BE2C (cell line): ENCODE results near the gene COLEC11.

Experiments used
- DNase-seq: peaks from one replicate; pipeline ENCODE4 v3.0.0-alpha.2; 2020
- H3K27me3 ChIP-seq: fragments of 250-450 bp; sonication (Bioruptor Pico); 2 replicates; pipeline ENCODE4 v1.5.1; 2020; ENCODE audit warnings: mild to moderate bottlenecking
- H3K36me3 ChIP-seq: fragments of 250-450 bp; sonication (Bioruptor Pico); 2 replicates; pipeline ENCODE4 v1.5.1; 2020; ENCODE audit warnings: mild to moderate bottlenecking
- H3K4me1 ChIP-seq: fragments of 250-450 bp; sonication (Bioruptor Pico); 2 replicates; pipeline ENCODE4 v1.5.1; 2020
- H3K4me3 ChIP-seq: 2 replicates; pipeline ENCODE4 v1.5.1; 2011; ENCODE audit warnings: low read depth, low read length
- H3K9me3 ChIP-seq: fragments of 250-450 bp; sonication (Bioruptor Pico); 2 replicates; pipeline ENCODE4 v1.5.1; 2020
- CTCF ChIP-seq: IDR thresholded peaks from 2 replicates; pipeline ENCODE4 v1.5.1; 2012; ENCODE audit warnings: mild to moderate bottlenecking, low read depth, low read length

Gene COLEC11

GRCh38 chr2:3601561-3602271 lies 6.8 kb downstream of the COLEC11 start:
- TF ChIP-seq CTCF: no peak
- peaks cover 29% of the 10 kb centered on the region for H3K4me1 ChIP-seq
- H3K9me3 ChIP-seq: no peaks in the 10 kb centered on the region
- H3K36me3 ChIP-seq: peaks cover 15% of the 10 kb centered on the region
- no peak overlapping the region for H3K4me3 ChIP-seq
- DNase-seq: no peak
- H3K27me3 ChIP-seq: no peaks in the 10 kb centered on the region

GRCh38 chr2:3602553-3603339 lies 7.8 kb downstream of the COLEC11 start:
- Histone ChIP-seq H3K4me3 (no peak overlapping the region), H3K27me3 (no peaks in the 10 kb centered on the region)
- no peak for TF ChIP-seq CTCF

GRCh38 chr2:3603536-3604206 lies 8.8 kb downstream of the COLEC11 start:
- no peak for TF ChIP-seq CTCF
- Histone ChIP-seq H3K9me3 (no peaks in the 10 kb centered on the region), H3K27me3 (no peaks in the 10 kb centered on the region), H3K4me3 (no peak overlapping the region), H3K4me1 (peaks cover 41% of the 10 kb centered on the region), H3K36me3 (peaks cover 10% of the 10 kb centered on the region)
- DNase-seq: no peak

More at GRCh38 chr2:3602553-3603339, 7.8 kb downstream of the COLEC11 start:
- Histone ChIP-seq H3K36me3 (peaks cover 15% of the 10 kb centered on the region), H3K9me3 (no peaks in the 10 kb centered on the region), H3K4me1 (peaks cover 32% of the 10 kb centered on the region)
- DNase-seq: no peak

GRCh38 chr2:3604207-3604877 lies 9.4 kb downstream of the COLEC11 start:
- no peaks in the 10 kb centered on the region for H3K9me3 ChIP-seq
- peaks cover 45% of the 10 kb centered on the region for H3K4me1 ChIP-seq
- H3K27me3 ChIP-seq: no peaks in the 10 kb centered on the region
- DNase-seq: peak; percentile 93
- H3K36me3 ChIP-seq: peaks cover 10% of the 10 kb centered on the region
- no peak for TF ChIP-seq CTCF
- H3K4me3 ChIP-seq: no peak overlapping the region; the same call in 1 of the 2 replicates

GRCh38 chr2:3604991-3605961 lies 10.4 kb downstream of the COLEC11 start:
- Histone ChIP-seq H3K4me1 (peaks cover 50% of the 10 kb centered on the region), H3K27me3 (no peaks in the 10 kb centered on the region), H3K4me3 (peak overlapping the region; percentile 37), H3K36me3 (peaks cover 10% of the 10 kb centered on the region), H3K9me3 (no peaks in the 10 kb centered on the region)
- DNase-seq: peak; percentile 93
- TF ChIP-seq CTCF: no peak
